Measurements from ENCODE around the gene PDLIM7.
A peak's percentile ranks its signal among the peaks of the same experiment; 100 is the strongest.

The PDLIM7 gene

GRCh38 chr5:177455036-177455660 is 42.3 kb downstream of the PDLIM7 start:
- peak; percentile 63 for DNase-seq (ENCODE audit: low read depth)
- TF ChIP-seq CTCF (IDR thresholded peaks at IDR 0.05; ENCODE audit: low read length, missing control alignments), result peak; percentile 34
- H3K4me3 ChIP-seq (replicated peaks; ENCODE audit: low read depth, low read length), result peak overlapping the region; percentile 46

GRCh38 chr5:177454397-177455035 is 42.9 kb downstream of the PDLIM7 start:
- TF ChIP-seq CTCF (IDR thresholded peaks at IDR 0.05; ENCODE audit: low read length, missing control alignments), result peak; percentile 40
- peak overlapping the region; percentile 46 for H3K4me3 ChIP-seq (replicated peaks; ENCODE audit: low read depth, low read length)
- peak; percentile 87 for DNase-seq (ENCODE audit: low read depth)

GRCh38 chr5:177453852-177454396 is 43.5 kb downstream of the PDLIM7 start:
- no peak for DNase-seq (ENCODE audit: low read depth)
- H3K4me3 ChIP-seq (replicated peaks; ENCODE audit: low read depth, low read length), result peak overlapping the region; percentile 39
- TF ChIP-seq CTCF (IDR thresholded peaks at IDR 0.05; ENCODE audit: low read length, missing control alignments), result no peak

- no peak overlapping the region for H3K4me3 ChIP-seq (replicated peaks; ENCODE audit: low read depth, low read length)
- TF ChIP-seq CTCF (IDR thresholded peaks at IDR 0.05; ENCODE audit: low read length, missing control alignments), result no peak
- DNase-seq (ENCODE audit: low read depth), result no peak
These were observed 44.4 kb downstream of the PDLIM7 start for GRCh38 chr5:177452688-177453638.

GRCh38 chr5:177450667-177451424 is 46.6 kb downstream of the PDLIM7 start:
- no peak for TF ChIP-seq CTCF (IDR thresholded peaks at IDR 0.05; ENCODE audit: low read length, missing control alignments)

More at GRCh38 chr5:177450667-177451424, 46.6 kb downstream of the PDLIM7 start:
- DNase-seq (ENCODE audit: low read depth), result no peak
- H3K4me3 ChIP-seq (replicated peaks; ENCODE audit: low read depth, low read length), result no peak overlapping the region

Data from fibroblast of pulmonary artery (primary cell).